Ovary (tissue), 3 donors: ENCODE results near the gene MED22.

Source experiments
- CTCF ChIP-seq, 3 donors: fragments of 450-650 bp in 2 of 3; fragments of 200-600 bp in 1 of 3; IDR thresholded peaks; one replicate each; pipeline versions ENCODE4 v1.5.1 to v1.8.0; 2016 to 2022; ENCODE audit warnings: antibody characterized with exemption in 3 of 3, mild to moderate bottlenecking in 1 of 3
- POLR2A ChIP-seq: fragments of 450-650 bp; IDR thresholded peaks from one replicate; pipeline ENCODE4 v1.6.1; 2017; ENCODE audit warnings: antibody characterized with exemption, mild to moderate bottlenecking, moderate library complexity
- donor health status: DM: no; HTN: no; CAD: no.

- no peak for TF ChIP-seq CTCF (IDR thresholded peaks at IDR 0.05)
- no peak for TF ChIP-seq POLR2A
These were observed 22.8 kb upstream of the MED22 start for GRCh38 chr9:133370685-133371084.
